ENCODE data around the gene XRCC1.

- TF ChIP-seq POLR2A (IDR thresholded peaks at IDR 0.05; ENCODE audit: low read depth, low read length) (no peak), POLR2AphosphoS5 (IDR thresholded peaks at IDR 0.05; ENCODE audit: low read depth, low read length) (no peak)
These were observed 80.2 kb downstream of the XRCC1 start for GRCh38 chr19:43495082-43495481.
